ENCODE results near the gene ATP6V1G1.
A peak's percentile ranks its signal among the peaks of the same experiment; 100 is the strongest.

ATP6V1G1 gene

DNA sequence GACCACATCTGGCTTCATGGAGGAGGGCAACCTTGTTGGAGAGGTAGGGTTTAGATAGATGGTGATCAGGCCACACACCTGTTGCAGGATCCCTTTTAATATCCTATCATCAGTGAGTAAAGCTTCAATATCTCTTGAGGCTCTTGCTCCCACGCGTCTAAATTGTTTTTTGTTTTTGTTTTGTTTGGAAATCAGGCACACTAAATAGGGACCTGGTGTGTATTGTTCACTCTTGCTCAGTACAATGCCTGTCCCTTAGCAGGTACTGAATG lies 20.9 kb downstream of the ATP6V1G1 start:
- no peak overlapping the region for H3K9ac ChIP-seq (ENCODE audit: low read depth in 1 of 2, low read length in 2 of 2)
- H3K9me3 ChIP-seq (ENCODE audit: control insufficient read depth in 1 of 2, low read length in 2 of 2), result no peaks in the 10 kb centered on the region
- H3K4me3 ChIP-seq (ENCODE audit: low read depth in 1 of 2, low read length in 2 of 2), result no peak overlapping the region
- H3K36me3 ChIP-seq (ENCODE audit: control insufficient read depth in 1 of 2, insufficient read depth in 2 of 2, low read length in 2 of 2), result no peaks in the 10 kb centered on the region
- no peaks in the 10 kb centered on the region for H3K27me3 ChIP-seq (ENCODE audit: control insufficient read depth in 1 of 2, insufficient read depth in 2 of 2, low read length in 2 of 2)
- peaks cover 17 to 20% of the 10 kb centered on the region in 2 donors for H3K4me1 ChIP-seq (ENCODE audit: control insufficient read depth in 1 of 2, insufficient read depth in 2 of 2, low read length in 2 of 2)
- no peak overlapping the region for H3K27ac ChIP-seq (ENCODE audit: low read depth, low read length)

DNA sequence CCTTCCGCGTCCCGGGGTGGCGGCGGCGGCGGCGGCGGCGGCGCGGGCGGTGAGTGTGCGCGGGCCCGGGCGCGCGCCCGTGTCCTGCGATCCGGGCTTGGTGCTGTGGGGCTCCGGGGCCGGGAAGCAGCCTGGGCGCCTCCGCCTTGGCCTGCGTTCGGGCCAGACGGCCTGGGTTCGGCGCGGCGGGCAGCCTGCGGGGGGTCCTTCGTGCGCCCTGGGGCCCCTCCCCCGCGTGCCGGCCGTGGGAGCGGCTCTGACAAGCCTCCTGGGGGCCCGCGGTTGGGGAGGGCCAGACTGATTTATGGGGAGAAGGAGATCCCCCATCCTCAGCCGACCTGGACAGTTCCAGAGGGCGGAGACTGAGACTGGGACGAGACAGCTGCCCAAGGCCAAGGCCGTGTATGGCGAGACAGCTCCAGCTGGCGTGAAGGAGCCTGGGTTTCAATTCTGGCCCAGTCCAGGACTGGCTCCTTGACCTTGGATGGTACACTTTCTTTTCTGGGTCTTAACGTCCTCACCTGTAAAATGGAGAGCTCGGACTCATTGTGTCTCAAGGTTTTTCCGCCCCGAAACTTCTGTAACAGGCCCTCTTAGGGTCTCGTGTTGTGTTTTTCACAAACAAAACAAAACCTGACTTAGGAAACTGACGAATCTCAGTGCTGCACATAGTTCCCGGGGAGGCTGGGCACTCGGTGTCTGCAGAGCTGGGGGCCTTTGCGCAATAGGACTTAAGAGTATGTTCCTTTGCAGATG lies 24.1 kb downstream of the ATP6V1G1 start:
- Histone ChIP-seq H3K27ac (ENCODE audit: low read depth, low read length) (peak overlapping the region; percentile 85), H3K36me3 (ENCODE audit: control insufficient read depth in 1 of 2, insufficient read depth in 2 of 2, low read length in 2 of 2) (no peaks in the 10 kb centered on the region)

DNA sequence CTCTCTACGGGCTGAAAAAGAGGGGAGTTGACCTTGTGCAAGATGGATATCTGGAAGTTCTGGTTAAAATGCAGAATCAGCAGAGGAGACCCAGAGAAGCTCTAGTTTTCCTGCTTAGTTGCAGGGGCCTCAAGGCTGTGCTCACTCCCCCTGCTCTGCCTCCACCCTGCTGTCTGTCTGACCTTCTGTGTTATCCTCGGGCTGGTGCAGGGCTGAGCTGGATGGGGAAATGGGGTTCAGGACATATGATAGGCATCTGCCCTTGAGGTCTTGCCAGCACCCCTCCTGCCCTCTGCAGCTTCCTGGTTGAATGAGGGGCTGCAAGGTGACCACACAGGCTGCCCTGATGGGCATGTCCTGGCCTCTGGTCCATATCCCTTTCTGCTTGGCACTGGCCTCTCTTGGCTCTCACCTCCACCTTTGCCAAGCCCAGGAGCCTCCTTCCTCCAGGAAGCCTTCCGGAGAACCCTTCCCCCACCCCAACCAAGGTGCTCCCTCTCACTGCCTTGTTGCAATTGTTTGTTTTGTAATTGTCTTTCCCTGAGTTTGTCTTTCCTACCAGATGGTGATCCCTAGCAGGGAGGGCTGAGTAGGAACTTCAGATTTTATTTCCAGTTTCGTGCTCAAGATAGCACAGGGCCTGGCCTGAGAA lies 24.8 kb downstream of the ATP6V1G1 start:
- Histone ChIP-seq H3K27ac (ENCODE audit: low read depth, low read length) (no peak overlapping the region), H3K36me3 (ENCODE audit: control insufficient read depth in 1 of 2, insufficient read depth in 2 of 2, low read length in 2 of 2) (no peaks in the 10 kb centered on the region), H3K9me3 (ENCODE audit: control insufficient read depth in 1 of 2, low read length in 2 of 2) (no peaks in the 10 kb centered on the region), H3K9ac (ENCODE audit: low read depth in 1 of 2, low read length in 2 of 2) (peak overlapping the region; percentile 76 to 86), H3K4me3 (ENCODE audit: low read depth in 1 of 2, low read length in 2 of 2) (peak overlapping the region; percentile 69 to 91), H3K4me1 (ENCODE audit: control insufficient read depth in 1 of 2, insufficient read depth in 2 of 2, low read length in 2 of 2) (peaks cover 28 to 31% of the 10 kb centered on the region in 2 donors), H3K27me3 (ENCODE audit: control insufficient read depth in 1 of 2, insufficient read depth in 2 of 2, low read length in 2 of 2) (no peaks in the 10 kb centered on the region)

More for the DNA sequence above, 24.1 kb downstream of the ATP6V1G1 start:
- Histone ChIP-seq H3K9ac (ENCODE audit: low read depth in 1 of 2, low read length in 2 of 2) (peak overlapping the region; percentile 76 to 86), H3K4me3 (ENCODE audit: low read depth in 1 of 2, low read length in 2 of 2) (peak overlapping the region; percentile 69 to 91), H3K4me1 (ENCODE audit: control insufficient read depth in 1 of 2, insufficient read depth in 2 of 2, low read length in 2 of 2) (peaks cover 21 to 29% of the 10 kb centered on the region in 2 donors), H3K9me3 (ENCODE audit: control insufficient read depth in 1 of 2, low read length in 2 of 2) (no peaks in the 10 kb centered on the region), H3K27me3 (ENCODE audit: control insufficient read depth in 1 of 2, insufficient read depth in 2 of 2, low read length in 2 of 2) (no peaks in the 10 kb centered on the region)

DNA sequence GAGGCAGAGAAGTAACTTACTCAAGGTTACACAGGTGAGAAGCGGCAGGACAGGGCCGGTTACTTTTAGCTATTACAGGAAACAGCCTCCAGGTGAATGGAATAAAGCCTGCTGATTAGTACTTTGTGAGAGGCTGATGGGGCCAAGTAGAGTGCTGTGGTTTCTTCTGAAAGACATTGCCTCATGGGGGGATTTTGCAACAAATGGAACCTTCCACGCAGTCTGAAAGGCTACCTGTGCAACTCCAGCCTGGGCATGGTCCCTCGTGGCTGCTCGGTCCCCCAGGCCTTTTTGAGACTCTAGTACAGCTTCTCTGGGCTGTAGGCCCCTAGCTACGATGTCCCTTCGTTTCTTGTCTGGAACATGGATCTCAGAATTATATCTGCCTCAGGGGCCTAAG lies 25.5 kb downstream of the ATP6V1G1 start:
- Histone ChIP-seq H3K4me1 (ENCODE audit: control insufficient read depth in 1 of 2, insufficient read depth in 2 of 2, low read length in 2 of 2) (peaks cover 28 to 31% of the 10 kb centered on the region in 2 donors), H3K4me3 (ENCODE audit: low read depth in 1 of 2, low read length in 2 of 2) (no peak overlapping the region), H3K9me3 (ENCODE audit: control insufficient read depth in 1 of 2, low read length in 2 of 2) (no peaks in the 10 kb centered on the region), H3K36me3 (ENCODE audit: control insufficient read depth in 1 of 2, insufficient read depth in 2 of 2, low read length in 2 of 2) (no peaks in the 10 kb centered on the region), H3K27ac (ENCODE audit: low read depth, low read length) (no peak overlapping the region), H3K27me3 (ENCODE audit: control insufficient read depth in 1 of 2, insufficient read depth in 2 of 2, low read length in 2 of 2) (no peaks in the 10 kb centered on the region), H3K9ac (ENCODE audit: low read depth in 1 of 2, low read length in 2 of 2) (no peak overlapping the region)

DNA sequence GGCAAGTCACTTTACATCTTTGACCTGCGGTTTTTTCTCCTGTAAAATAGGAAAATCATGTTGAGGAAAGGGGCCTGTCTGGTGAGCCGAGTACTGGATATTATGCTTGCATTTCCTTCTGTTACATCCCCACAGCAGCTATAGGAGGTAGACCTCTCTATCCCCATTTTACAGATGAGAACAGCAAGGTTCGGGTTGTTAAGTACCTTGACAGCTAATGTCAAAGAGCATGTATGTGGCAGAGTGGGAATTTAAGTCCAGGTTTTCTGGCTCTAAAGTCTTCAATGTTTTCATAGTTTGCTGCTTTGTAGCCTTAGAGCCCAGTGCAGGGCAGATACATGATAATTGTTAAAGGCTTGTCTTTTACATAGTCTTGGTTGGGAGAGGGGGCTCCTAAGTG lies 26.4 kb downstream of the ATP6V1G1 start:
- Histone ChIP-seq H3K9ac (ENCODE audit: low read depth in 1 of 2, low read length in 2 of 2) (no peak overlapping the region), H3K36me3 (ENCODE audit: control insufficient read depth in 1 of 2, insufficient read depth in 2 of 2, low read length in 2 of 2) (no peaks in the 10 kb centered on the region), H3K9me3 (ENCODE audit: control insufficient read depth in 1 of 2, low read length in 2 of 2) (no peaks in the 10 kb centered on the region), H3K27me3 (ENCODE audit: control insufficient read depth in 1 of 2, insufficient read depth in 2 of 2, low read length in 2 of 2) (no peaks in the 10 kb centered on the region), H3K4me1 (ENCODE audit: control insufficient read depth in 1 of 2, insufficient read depth in 2 of 2, low read length in 2 of 2) (peaks cover 28 to 31% of the 10 kb centered on the region in 2 donors), H3K4me3 (ENCODE audit: low read depth in 1 of 2, low read length in 2 of 2) (no peak overlapping the region), H3K27ac (ENCODE audit: low read depth, low read length) (no peak overlapping the region)

DNA sequence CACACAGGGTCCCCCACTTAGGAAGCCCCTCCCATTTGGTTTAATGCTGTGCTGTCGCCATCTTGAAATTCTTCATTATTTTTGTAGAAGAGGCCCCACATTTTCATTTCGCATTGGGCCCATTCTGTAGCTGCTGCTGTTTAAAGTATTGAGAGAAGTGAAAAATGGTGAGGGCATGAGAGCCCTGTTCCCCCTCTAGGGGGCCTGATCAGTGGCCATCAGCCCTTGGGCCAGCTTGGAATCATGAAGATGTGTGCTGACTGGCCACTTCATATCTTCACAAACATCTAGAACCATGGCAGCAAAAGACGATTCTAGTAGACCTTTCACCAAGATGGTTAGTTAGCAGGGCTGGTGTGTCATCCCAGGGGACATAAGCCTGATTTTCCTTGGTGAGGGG lies 26.8 kb downstream of the ATP6V1G1 start:
- Histone ChIP-seq H3K4me1 (ENCODE audit: control insufficient read depth in 1 of 2, insufficient read depth in 2 of 2, low read length in 2 of 2) (peaks cover 28 to 31% of the 10 kb centered on the region in 2 donors), H3K9ac (ENCODE audit: low read depth in 1 of 2, low read length in 2 of 2) (no peak overlapping the region), H3K27ac (ENCODE audit: low read depth, low read length) (no peak overlapping the region), H3K36me3 (ENCODE audit: control insufficient read depth in 1 of 2, insufficient read depth in 2 of 2, low read length in 2 of 2) (no peaks in the 10 kb centered on the region), H3K4me3 (ENCODE audit: low read depth in 1 of 2, low read length in 2 of 2) (no peak overlapping the region), H3K9me3 (ENCODE audit: control insufficient read depth in 1 of 2, low read length in 2 of 2) (no peaks in the 10 kb centered on the region), H3K27me3 (ENCODE audit: control insufficient read depth in 1 of 2, insufficient read depth in 2 of 2, low read length in 2 of 2) (no peaks in the 10 kb centered on the region)

DNA sequence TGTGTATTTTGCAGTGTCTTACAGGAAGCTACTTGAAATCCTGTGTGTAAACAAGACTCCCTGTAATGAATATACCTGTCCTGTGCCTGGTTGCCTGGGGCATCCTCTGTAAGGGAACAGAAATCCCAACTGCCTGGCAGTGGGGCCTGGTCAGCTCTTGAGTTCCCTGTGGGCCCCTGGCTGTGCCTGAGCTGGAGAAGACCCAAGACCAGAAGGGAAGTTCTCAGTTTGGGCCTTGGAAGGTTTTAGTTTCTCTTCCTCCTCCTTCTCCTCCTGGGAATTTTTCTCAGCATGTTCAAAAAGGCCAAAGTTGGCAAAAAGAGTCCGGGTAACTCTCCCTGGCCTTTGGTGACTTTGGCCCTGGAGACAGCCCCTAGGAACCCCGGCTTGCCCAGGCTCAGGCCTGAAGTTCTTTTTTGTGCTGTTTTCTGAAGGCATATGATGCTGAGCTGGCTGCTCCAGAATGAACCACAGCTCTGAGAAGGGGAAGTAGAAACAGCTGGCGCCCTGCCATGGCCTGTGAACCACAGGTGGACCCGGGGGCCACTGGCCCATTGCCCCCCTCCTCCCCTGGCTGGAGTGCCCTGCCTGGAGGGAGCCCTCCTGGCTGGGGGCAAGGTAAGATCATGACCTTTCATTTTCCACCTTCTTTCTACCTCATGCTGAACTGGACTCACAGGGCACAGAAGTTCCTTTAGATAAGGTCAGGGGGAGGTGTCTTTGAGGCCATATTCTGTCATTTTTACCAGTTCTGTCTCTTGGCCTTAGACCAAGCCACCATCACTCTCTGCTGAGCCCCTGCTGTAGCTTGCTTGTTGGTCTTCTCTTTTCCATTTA lies 29.3 kb downstream of the ATP6V1G1 start:
- no peak overlapping the region for H3K27ac ChIP-seq (ENCODE audit: low read depth, low read length)
- H3K9me3 ChIP-seq (ENCODE audit: control insufficient read depth in 1 of 2, low read length in 2 of 2), result no peaks in the 10 kb centered on the region
- H3K4me3 ChIP-seq (ENCODE audit: low read depth in 1 of 2, low read length in 2 of 2), result no peak overlapping the region
- H3K36me3 ChIP-seq (ENCODE audit: control insufficient read depth in 1 of 2, insufficient read depth in 2 of 2, low read length in 2 of 2), result no peaks in the 10 kb centered on the region
- H3K4me1 ChIP-seq (ENCODE audit: control insufficient read depth in 1 of 2, insufficient read depth in 2 of 2, low read length in 2 of 2), result peaks cover 20 to 22% of the 10 kb centered on the region in 2 donors
- no peak overlapping the region for H3K9ac ChIP-seq (ENCODE audit: low read depth in 1 of 2, low read length in 2 of 2)
- H3K27me3 ChIP-seq (ENCODE audit: control insufficient read depth in 1 of 2, insufficient read depth in 2 of 2, low read length in 2 of 2), result no peaks in the 10 kb centered on the region

DNA sequence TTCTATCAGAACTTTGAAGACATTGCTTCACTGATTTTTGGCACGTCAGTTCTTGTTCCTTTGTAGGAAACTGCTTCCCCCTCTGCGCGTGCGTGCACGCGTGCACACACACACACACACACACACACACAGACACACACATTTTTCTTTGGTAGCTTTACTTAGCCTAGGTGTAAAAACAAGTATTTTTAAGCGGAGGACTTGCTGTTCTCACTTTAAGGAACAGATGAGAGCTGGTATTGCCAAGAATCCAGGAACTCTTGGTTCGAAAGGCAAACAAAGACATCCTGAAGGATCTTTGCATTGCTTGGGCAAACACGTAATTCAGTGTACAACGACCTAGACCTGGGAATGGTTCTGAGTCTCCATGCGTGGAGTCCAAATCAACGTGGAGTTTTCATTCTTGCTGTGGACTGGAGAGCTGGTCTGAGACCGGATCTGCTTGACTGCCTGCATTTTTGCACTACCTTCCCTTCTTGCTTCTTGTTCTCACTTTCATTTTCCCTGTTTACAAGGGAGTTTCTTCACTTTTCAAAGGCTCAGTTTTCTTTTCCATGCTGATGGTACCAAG lies 31.7 kb downstream of the ATP6V1G1 start:
- peaks cover 0 to 2% of the 10 kb centered on the region in 2 donors for H3K36me3 ChIP-seq (ENCODE audit: control insufficient read depth in 1 of 2, insufficient read depth in 2 of 2, low read length in 2 of 2)
- no peak overlapping the region for H3K9ac ChIP-seq (ENCODE audit: low read depth in 1 of 2, low read length in 2 of 2)
- peaks cover 7 to 11% of the 10 kb centered on the region in 2 donors for H3K4me1 ChIP-seq (ENCODE audit: control insufficient read depth in 1 of 2, insufficient read depth in 2 of 2, low read length in 2 of 2)
- H3K9me3 ChIP-seq (ENCODE audit: control insufficient read depth in 1 of 2, low read length in 2 of 2), result no peaks in the 10 kb centered on the region
- H3K4me3 ChIP-seq (ENCODE audit: low read depth in 1 of 2, low read length in 2 of 2), result peak overlapping the region in 1 of 2 donors; percentile 62
- H3K27me3 ChIP-seq (ENCODE audit: control insufficient read depth in 1 of 2, insufficient read depth in 2 of 2, low read length in 2 of 2), result no peaks in the 10 kb centered on the region
- H3K27ac ChIP-seq (ENCODE audit: low read depth, low read length), result peak overlapping the region; percentile 50

DNA sequence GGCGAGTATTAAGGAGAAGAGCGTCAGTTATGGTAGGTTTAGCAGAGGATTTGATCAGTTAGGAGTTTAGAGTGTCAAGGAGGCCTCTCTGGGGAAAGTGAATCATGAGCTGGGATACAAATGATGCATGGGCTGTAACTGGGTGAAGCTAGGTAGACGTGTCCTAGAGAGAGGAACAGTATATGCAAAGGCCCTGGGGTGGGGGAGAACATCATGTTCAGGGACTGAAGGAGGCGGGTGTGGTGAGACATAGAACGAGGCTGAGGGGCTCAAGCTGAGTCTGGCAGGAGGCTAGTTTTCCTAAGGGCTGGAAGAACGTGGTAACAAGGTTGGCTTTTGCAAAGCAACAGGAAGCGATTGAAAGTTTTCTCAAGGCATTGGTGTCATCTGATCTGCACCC lies 34.0 kb downstream of the ATP6V1G1 start:
- Histone ChIP-seq H3K4me1 (ENCODE audit: control insufficient read depth in 1 of 2, insufficient read depth in 2 of 2, low read length in 2 of 2) (peaks cover 3 to 8% of the 10 kb centered on the region in 2 donors), H3K27ac (ENCODE audit: low read depth, low read length) (no peak overlapping the region), H3K9me3 (ENCODE audit: control insufficient read depth in 1 of 2, low read length in 2 of 2) (no peaks in the 10 kb centered on the region), H3K9ac (ENCODE audit: low read depth in 1 of 2, low read length in 2 of 2) (no peak overlapping the region), H3K4me3 (ENCODE audit: low read depth in 1 of 2, low read length in 2 of 2) (no peak overlapping the region), H3K27me3 (ENCODE audit: control insufficient read depth in 1 of 2, insufficient read depth in 2 of 2, low read length in 2 of 2) (no peaks in the 10 kb centered on the region), H3K36me3 (ENCODE audit: control insufficient read depth in 1 of 2, insufficient read depth in 2 of 2, low read length in 2 of 2) (peaks cover 0 to 11% of the 10 kb centered on the region in 2 donors)

Data from duodenal mucosa (tissue), 2 donors.